GM12873 (cell line): Measurements from ENCODE around the gene CD24.

Source experiments
- TF ChIP-seq, protein P1 (sequence below): IDR thresholded peaks from 2 replicates; pipeline ENCODE4 v1.5.1; 2012; ENCODE audit warnings: low read depth, mild to moderate bottlenecking, moderate library complexity, low read length, control low read depth; ENCODE audit not compliant: insufficient read depth; ENCODE audit errors: missing control alignments

Gene CD24

DNA sequence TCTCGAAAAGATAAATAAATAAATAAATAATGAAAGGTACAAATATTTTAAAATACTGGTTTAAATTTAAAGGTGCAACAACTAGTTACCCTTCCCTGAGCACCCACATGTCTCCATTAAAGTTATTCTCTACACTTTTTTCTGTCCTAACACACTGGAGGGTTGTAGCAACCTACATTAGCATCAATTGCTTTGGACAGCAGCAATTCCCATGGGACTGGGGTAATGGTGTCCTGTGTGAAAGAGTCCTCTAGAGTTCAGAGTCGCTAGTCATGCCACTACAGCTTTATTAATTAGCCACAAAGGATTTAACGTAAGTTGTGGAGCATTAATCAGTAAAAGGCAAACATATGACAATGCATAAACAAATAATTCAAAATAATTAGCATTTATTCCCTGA, 14.1 kb upstream of the CD24 start:
- TF ChIP-seq, protein P1, sequence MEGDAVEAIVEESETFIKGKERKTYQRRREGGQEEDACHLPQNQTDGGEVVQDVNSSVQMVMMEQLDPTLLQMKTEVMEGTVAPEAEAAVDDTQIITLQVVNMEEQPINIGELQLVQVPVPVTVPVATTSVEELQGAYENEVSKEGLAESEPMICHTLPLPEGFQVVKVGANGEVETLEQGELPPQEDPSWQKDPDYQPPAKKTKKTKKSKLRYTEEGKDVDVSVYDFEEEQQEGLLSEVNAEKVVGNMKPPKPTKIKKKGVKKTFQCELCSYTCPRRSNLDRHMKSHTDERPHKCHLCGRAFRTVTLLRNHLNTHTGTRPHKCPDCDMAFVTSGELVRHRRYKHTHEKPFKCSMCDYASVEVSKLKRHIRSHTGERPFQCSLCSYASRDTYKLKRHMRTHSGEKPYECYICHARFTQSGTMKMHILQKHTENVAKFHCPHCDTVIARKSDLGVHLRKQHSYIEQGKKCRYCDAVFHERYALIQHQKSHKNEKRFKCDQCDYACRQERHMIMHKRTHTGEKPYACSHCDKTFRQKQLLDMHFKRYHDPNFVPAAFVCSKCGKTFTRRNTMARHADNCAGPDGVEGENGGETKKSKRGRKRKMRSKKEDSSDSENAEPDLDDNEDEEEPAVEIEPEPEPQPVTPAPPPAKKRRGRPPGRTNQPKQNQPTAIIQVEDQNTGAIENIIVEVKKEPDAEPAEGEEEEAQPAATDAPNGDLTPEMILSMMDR: no peak

DNA sequence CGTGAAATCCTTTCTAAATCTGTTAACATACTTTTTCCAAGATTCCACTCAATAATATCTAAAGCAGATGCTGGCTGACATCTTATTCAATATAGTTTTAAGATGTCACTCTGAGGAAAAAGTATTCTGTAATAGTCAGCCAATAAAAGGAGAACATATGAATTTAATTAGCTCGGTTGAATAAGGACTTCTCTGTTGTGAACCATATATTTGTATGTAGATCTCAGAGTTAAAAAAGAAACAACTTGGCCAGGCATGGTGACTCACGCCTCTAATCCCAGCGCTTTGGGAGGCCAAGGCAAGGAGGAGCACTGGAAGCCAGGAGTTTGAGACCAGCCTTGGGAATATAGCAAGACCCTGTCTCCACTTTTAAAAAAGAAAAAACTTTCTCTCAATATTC, 7.4 kb upstream of the CD24 start:
- TF ChIP-seq, protein P1: no peak

DNA sequence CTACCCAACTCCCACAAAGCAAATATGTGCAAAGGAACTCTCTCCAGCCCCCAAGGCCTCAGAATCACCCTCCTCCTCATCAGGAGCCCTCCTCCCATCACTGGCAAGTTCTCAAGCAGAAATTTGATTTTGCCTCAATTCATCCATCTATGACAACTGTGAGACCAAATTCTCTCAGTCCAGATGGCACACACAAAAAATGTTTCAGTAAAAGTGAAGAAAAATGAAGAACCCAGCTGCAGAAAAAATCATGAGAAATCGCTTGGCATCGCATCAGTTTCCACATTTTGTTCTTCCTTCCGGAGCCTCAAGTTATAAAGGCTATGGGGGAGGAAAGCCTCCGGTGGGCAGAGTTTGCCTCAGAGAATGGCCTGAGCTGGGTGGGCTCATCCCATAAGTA, 6.4 kb upstream of the CD24 start:
- TF ChIP-seq, protein P1: no peak

DNA sequence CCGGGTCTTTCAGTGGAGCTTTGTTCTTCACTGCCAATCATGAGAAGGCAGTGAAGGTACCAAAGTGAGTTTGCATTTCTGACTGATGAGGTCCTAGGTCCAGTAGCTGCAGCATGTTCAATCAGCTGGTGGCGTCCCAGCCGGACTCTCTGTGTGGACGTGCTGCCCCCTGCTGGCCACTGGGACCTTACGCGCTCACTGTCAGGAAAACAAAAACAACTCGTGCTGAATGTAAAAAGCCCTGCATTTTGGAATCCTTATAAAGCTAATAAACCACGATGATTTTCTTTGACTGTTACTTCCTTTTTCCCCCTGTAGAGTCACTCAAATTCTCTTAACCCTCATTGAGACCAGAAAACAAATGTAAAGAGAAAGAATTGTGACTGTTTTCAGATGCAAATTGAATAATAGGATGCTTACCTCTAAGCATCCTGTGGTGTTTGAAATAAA, 4.9 kb upstream of the CD24 start:
- TF ChIP-seq, protein P1: peak; percentile 96

DNA sequence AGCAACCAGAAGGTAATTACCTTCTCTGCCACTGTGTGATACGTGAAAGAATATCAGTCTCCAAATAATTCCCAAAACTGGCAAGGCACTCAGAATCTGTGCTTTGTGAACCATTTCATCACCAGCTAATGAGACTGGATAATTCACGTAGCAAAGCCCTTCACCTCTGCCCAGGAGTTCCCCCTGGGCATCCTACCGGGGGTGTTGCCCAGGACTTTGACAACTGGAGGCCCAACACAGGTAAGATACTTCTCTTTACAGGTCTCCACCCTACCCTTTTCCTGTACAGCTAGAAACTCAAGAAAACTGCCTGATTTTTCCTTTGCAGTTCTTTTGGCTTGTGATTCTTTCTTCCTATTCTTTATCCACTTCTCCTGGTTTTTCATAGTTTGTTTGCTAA, 2.7 kb upstream of the CD24 start:
- TF ChIP-seq, protein P1: no peak

DNA sequence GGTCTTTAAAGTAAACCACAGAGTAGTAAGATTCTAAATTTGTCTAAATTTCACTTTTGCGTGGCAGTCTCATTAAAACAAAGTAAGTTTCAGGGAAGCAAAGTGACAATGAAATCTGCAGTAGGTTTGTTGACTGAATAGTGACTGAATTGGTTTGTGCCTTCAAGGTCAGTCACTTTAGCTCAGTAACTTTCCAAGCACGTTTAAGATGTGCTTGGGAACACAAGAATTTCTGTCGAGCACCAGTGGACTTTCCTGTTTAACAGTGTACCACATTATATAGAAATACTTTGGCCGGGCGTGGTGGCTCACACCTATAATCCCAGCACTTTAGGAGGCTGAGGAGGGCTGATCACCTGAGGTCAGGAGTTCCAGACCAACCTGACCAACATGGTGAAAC, 1.7 kb upstream of the CD24 start:
- TF ChIP-seq, protein P1: no peak

DNA sequence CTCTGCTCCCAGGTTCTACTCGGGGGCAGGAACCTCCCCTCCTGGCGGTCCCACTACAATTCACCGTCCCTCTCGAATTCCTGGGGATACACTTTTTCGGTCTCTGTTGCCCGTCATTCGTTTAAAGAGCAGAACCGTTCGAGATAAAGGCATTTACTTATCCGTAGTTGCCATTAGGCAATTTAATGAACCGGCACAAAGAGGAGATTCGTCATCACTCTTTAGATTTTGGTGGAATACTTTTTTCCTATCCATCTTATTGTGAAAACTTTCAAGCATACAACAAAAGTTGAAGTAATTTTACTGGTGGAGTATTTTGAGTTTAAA, 1.2 kb upstream of the CD24 start:
- TF ChIP-seq, protein P1: no peak

DNA sequence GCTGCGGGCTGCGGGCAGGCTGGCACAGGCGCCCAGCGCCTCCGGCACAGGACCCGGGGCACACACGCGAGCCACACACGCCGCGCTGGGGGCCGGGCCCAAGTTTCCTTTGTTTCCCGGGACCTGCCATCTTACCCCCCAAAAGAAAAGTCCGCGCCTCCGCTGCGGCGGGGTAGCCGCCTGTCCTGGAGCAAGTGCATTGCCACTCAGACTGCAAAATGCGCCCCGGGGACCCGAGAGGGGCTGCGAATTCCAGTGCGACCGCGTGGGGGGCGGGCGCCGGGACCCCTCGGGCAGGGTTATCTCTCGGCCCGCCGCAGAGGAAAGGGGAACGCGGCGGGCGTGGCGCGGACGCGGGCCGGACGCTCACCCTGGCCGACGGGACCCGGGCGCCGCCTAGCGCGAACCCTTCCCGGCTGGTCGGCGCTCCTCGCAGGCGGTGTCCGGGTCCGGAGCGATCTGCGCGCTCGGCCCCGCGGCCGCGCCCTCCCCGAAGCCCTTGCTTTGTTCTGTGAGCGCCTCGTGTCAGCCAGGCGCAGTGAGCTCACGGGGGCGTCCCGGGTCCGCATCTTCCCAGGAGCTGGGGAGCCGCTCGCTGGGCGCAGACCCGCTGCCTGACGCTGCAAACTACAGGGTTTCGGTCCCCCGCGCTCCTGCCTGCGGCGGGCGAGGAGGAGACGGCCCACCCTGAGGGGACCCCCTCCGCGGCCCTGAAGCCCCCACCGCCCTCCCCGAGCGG, 639 bp upstream of the CD24 start:
- TF ChIP-seq, protein P1: peak; percentile 28
